Neural progenitor cell (in vitro differentiated cells): Measurements from ENCODE around the gene CAPN10.

Experiments used
- CTCF ChIP-seq: fragments of 200-600 bp; sonication (generic); IDR thresholded peaks from 2 replicates; pipeline ENCODE4 v1.5.1; 2017; ENCODE audit warnings: antibody characterized with exemption, mild to moderate bottlenecking
- EZH2 ChIP-seq: fragments of 200-600 bp; sonication (generic); IDR thresholded peaks from 2 replicates; pipeline ENCODE4 v1.6.1; 2017; ENCODE audit warnings: antibody characterized with exemption, mild to moderate bottlenecking, moderate library complexity

GRCh38 chr2:240646176-240646899 lies 59.8 kb downstream of the CAPN10 start:
- TF ChIP-seq CTCF (no peak), EZH2 (no peak)
